MCF 10A (cell line): ENCODE data around the gene PGC. TPM values are rescaled to one million over a fixed set of nuclear protein-coding genes. Genes with fewer than 3 reads are reported as not detected.

Source experiments
- BruUV-seq: library from RNA; stranded (reverse); fragments of 400-500 nt; replicated peaks from 2 replicates; lab custom pipeline; 2021; lab: Mats Ljungman, UMichigan
- CTCF ChIA-PET: fragments of 300-600 bp; sonication (Branson Sonifier 250); formaldehyde crosslinking; extraction: SDS; loops from one replicate; lab custom pipeline; 2021; ENCODE audit warnings: antibody characterized with exemption, inconsistent platforms; lab: Yijun Ruan, JAX
- POLR2A ChIA-PET: fragments of 300-600, 350-650 bp; sonication (Branson Sonifier 250); formaldehyde crosslinking; extraction: SDS; loops from one replicate; lab custom pipeline; 2020; ENCODE audit warnings: antibody characterized with exemption, inconsistent platforms; lab: Yijun Ruan, JAX
- DNase-seq: peaks from one replicate; pipeline ENCODE4 v3.0.0-alpha.2; 2018; ENCODE audit not compliant: unreplicated experiment
- H3K27ac Mint-ChIP-seq: one replicate; pipeline ENCODE4 v1.8.0; 2022; ENCODE audit warnings: mild to moderate bottlenecking, low read depth, mixed read lengths; ENCODE audit not compliant: unreplicated experiment
- H3K27me3 Mint-ChIP-seq: one replicate; pipeline ENCODE4 v1.8.0; 2022; ENCODE audit warnings: mixed read lengths; ENCODE audit not compliant: insufficient read depth, unreplicated experiment
- H3K36me3 Mint-ChIP-seq: one replicate; pipeline ENCODE4 v1.8.0; 2022; ENCODE audit warnings: mild to moderate bottlenecking, moderate library complexity, mixed read lengths; ENCODE audit not compliant: insufficient read depth, unreplicated experiment
- H3K4me1 Mint-ChIP-seq: one replicate; pipeline ENCODE4 v1.8.0; 2022; ENCODE audit warnings: mixed read lengths; ENCODE audit not compliant: insufficient read depth, unreplicated experiment
- H3K4me3 Mint-ChIP-seq: one replicate; pipeline ENCODE4 v1.8.0; 2022; ENCODE audit warnings: mild to moderate bottlenecking, moderate library complexity, mixed read lengths; ENCODE audit not compliant: unreplicated experiment
- H3K9me3 Mint-ChIP-seq: one replicate; pipeline ENCODE4 v1.8.0; 2022; ENCODE audit warnings: mixed read lengths; ENCODE audit not compliant: unreplicated experiment
- intact Hi-C: fragments of 100-400 bp; cut with micrococcal nuclease; formaldehyde crosslinking; loops from 2 replicates; pipeline ENCODE4 v1.14.1; 2022
- total RNA-seq: library from RNA; stranded (reverse); gene quantifications from 2 replicates; pipeline ENCODE4 v1.2.3, GENCODE V29; 2022
- TF ChIP-seq, protein P1 (sequence below): fragments of 200-600 bp; IDR thresholded peaks from one replicate; pipeline ENCODE4 v1.8.0; 2022; ENCODE audit warnings: antibody characterized with exemption, mild to moderate bottlenecking; ENCODE audit not compliant: unreplicated experiment

The PGC gene
- total RNA-seq, 1 experiment from 2014 or later, result not detected

DNA sequence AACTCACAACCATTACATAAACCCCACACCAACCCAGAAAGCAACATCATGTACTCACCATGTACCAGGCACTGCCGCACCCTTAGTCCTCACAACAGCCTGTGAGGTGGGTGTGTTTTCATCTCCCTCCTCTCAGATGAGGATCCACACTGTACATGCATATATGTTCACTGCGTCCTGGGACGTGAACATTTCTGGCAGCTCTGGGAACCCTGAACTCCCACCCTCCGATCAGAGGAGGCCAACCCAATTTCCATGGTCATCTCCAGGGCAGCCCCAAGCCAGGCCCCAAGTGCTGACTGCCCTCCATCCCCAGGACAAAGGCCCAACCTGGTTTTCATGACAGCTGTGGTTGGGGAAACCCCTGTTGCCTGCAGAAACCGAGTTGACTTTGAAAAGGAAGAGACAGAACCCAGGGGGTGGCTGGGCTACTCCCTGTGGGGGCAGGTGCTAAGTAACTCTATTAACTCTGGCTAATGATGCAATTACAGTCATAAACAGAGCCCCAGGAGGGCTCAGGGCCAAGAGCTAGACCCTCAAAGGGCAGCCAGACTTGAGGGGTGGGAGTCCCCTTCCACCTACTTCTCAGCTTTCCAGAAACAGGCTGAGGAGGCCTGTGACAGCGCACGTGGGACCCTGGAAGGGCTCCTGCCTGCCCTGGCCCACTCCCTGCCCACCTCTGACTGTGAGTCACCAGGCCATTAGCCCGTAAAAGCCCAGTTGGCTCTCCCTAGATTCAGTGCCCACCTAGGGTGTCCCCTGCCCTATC is 14.4 kb downstream of the PGC start:
- intact Hi-C loops, result no loop called here
- peak; percentile 35 for DNase-seq
- ChIA-PET CTCF (interaction anchor here (0.6 to 3.4 kb wide), 9 partner anchors 8 to 333 kb away, joined by 3 to 25 read pairs (median 7); partner anchors contain the start of gene PGC), POLR2A (interaction anchor here (0.6 to 5.9 kb wide), 16 partner anchors 9 to 495 kb away, joined by 3 to 98 read pairs (median 4); partner anchors contain the start of genes FRS3, PRICKLE4, TAF8 and TOMM6)
- peaks cover 20% of the 10 kb centered on the region for H3K4me1 Mint-ChIP-seq
- TF ChIP-seq, protein P1, sequence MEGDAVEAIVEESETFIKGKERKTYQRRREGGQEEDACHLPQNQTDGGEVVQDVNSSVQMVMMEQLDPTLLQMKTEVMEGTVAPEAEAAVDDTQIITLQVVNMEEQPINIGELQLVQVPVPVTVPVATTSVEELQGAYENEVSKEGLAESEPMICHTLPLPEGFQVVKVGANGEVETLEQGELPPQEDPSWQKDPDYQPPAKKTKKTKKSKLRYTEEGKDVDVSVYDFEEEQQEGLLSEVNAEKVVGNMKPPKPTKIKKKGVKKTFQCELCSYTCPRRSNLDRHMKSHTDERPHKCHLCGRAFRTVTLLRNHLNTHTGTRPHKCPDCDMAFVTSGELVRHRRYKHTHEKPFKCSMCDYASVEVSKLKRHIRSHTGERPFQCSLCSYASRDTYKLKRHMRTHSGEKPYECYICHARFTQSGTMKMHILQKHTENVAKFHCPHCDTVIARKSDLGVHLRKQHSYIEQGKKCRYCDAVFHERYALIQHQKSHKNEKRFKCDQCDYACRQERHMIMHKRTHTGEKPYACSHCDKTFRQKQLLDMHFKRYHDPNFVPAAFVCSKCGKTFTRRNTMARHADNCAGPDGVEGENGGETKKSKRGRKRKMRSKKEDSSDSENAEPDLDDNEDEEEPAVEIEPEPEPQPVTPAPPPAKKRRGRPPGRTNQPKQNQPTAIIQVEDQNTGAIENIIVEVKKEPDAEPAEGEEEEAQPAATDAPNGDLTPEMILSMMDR, result no peak
- H3K4me3 Mint-ChIP-seq, result peak overlapping the region; percentile 62
- H3K9me3 Mint-ChIP-seq, result no peaks in the 10 kb centered on the region
- H3K27me3 Mint-ChIP-seq, result no peaks in the 10 kb centered on the region
- peak overlapping the region; percentile 67 for H3K27ac Mint-ChIP-seq
- H3K36me3 Mint-ChIP-seq, result no peaks in the 10 kb centered on the region
- TSS peak; percentile 50 for BruUV-seq

DNA sequence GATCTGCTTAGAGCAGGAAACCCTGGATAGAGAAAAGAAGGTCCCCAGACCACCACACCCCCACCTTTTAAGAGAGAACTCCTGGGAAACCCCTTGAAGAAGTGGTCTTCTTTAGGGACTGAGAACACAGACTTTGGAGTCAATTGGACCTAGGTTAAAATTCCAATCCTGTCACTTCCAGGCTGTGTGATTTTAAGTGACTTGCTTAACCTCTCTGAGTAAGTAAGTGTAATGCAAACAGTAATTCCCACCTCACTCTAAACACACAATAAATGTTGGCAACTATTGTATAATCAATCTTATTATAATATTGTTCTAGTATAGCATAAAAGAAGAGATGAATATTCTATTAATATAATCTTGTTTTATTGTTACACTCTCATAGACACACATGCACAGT is 15.0 kb downstream of the PGC start:
- BruUV-seq, result no TSS peak
- no peak for DNase-seq
- Mint-ChIP-seq H3K4me1 (peaks cover 20% of the 10 kb centered on the region), H3K9me3 (no peaks in the 10 kb centered on the region), H3K36me3 (no peaks in the 10 kb centered on the region), H3K27me3 (no peaks in the 10 kb centered on the region), H3K27ac (peak overlapping the region; percentile 7), H3K4me3 (peak overlapping the region; percentile 62)
- intact Hi-C loops, result no loop called here
- CTCF ChIA-PET, result interaction anchor here (3.3 kb wide), 1 partner anchor 44 kb away, joined by 18 read pairs; no protein-coding TSS in a partner anchor
- TF ChIP-seq, protein P1, result no peak
- POLR2A ChIA-PET, result interaction anchor here (0.7 to 5.9 kb wide), 4 partner anchors 9 to 85 kb away, joined by 3 to 98 read pairs (median 6); partner anchors contain the start of gene TOMM6

DNA sequence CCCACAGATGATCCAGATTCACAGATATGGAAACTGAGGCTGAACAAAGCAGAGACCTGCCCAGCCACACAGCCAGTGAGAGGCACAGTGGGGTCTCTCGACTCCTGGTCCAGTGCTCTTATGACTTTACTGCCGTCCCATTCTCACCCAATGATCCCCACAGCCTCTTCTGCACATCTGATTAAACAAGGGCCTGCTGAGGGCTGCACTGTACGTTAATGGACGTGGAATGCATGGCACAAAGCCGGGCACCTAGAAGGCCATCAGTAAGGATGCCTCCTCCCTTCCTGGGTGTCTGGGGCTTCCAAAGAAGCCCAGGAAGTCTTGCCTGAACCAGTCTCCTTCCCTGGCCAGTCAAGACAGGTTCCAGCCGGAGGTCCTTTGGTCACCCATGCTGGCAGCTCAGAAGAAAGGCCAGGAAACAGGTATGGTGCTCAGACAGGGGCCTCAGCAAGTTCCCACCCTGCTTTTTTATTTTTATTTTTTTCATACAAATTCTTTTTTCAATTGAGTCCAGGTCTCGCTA is 15.6 kb downstream of the PGC start:
- Mint-ChIP-seq H3K4me3 (peak overlapping the region; percentile 62), H3K27me3 (no peaks in the 10 kb centered on the region), H3K9me3 (no peaks in the 10 kb centered on the region), H3K27ac (peak overlapping the region; percentile 73), H3K4me1 (peaks cover 20% of the 10 kb centered on the region), H3K36me3 (no peaks in the 10 kb centered on the region)
- POLR2A ChIA-PET, result interaction anchor here (0.7 to 5.9 kb wide), 4 partner anchors 9 to 84 kb away, joined by 3 to 98 read pairs (median 6); partner anchors contain the start of gene TOMM6
- intact Hi-C loops, result no loop called here
- CTCF ChIA-PET, result no interaction called here
- BruUV-seq, result no TSS peak
- peak; percentile 33 for DNase-seq
- TF ChIP-seq, protein P1, result no peak
